Fibroblast of skin of scalp (primary cell): Measurements from ENCODE around the gene FRMD4A.
"Not testable (repeated sequence)": the region's sequence is repeated elsewhere in the genome, so short reads cannot be mapped to it uniquely, and the experiment has no call there.

Source experiments
- DNase-seq: peaks from one replicate; pipeline ENCODE4 v3.0.0-alpha.2; 2013

FRMD4A gene

DNA sequence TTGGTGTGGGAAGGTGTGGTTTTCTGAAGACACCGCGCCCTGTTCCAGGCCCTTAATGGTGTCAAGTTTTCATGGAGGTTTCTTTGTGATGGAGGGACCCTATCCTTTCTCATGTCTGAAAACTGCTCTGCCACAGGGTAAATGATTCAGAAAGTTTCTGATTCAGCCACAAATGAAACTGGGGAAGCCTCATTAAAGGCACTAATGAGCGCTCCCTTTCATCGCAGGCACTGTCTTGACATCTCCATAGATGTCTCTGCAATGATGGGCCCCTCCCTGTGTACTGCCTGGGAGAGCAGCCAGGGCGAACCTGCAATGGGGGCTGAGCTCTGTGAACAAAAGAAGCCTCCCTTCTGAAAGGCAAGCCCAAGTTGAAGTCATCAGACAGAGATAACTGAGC lies 388.7 kb downstream of the FRMD4A start:
- no peak for DNase-seq

DNA sequence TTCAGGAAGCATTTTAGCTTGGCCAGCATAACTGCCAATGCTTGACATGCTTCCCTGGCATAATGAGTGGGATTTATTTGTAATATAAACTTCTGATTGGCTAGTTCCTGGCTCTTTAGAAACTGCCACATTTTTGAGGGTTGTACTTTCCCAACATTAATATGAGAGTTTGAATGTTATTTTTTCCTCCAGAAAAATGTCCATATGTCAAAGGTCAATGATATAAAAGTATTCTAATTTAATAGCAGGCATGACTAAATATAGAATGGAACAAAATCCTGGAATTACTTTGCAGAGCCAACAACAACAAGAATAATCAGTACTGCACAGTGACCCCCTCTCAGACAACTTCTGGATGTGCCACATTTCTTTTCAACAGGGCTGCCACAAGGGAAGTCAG lies 391.3 kb downstream of the FRMD4A start:
- DNase-seq, result peak; percentile 89

- DNase-seq, result peak; percentile 56
Measured at GRCh38 chr10:13938950-13939349, 391.8 kb downstream of the FRMD4A start.

DNA sequence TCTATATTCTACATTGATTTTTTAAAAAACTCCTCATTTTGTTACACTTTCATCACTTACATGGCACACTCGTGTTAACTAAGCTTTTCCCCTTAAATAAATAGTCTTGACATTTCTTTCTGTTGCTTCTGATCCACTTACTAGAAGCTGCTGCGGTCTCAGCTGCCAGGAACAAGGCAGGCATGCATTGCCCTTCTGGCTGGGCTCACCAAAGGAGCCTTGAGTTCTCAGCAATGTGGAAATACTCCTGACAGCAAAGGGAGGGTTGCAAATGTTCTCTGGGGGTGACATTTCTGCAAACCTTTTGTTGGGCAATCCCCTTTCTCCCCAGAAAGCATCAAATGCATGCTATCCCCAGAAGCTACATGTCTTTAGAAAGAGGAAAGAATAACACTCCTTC lies 393.9 kb downstream of the FRMD4A start:
- DNase-seq, result no peak

- no peak for DNase-seq
Measured at GRCh38 chr10:13930120-13930519, 400.6 kb downstream of the FRMD4A start.

GRCh38 chr10:13928451-13928850 lies 402.3 kb downstream of the FRMD4A start:
- DNase-seq, result no peak

DNA sequence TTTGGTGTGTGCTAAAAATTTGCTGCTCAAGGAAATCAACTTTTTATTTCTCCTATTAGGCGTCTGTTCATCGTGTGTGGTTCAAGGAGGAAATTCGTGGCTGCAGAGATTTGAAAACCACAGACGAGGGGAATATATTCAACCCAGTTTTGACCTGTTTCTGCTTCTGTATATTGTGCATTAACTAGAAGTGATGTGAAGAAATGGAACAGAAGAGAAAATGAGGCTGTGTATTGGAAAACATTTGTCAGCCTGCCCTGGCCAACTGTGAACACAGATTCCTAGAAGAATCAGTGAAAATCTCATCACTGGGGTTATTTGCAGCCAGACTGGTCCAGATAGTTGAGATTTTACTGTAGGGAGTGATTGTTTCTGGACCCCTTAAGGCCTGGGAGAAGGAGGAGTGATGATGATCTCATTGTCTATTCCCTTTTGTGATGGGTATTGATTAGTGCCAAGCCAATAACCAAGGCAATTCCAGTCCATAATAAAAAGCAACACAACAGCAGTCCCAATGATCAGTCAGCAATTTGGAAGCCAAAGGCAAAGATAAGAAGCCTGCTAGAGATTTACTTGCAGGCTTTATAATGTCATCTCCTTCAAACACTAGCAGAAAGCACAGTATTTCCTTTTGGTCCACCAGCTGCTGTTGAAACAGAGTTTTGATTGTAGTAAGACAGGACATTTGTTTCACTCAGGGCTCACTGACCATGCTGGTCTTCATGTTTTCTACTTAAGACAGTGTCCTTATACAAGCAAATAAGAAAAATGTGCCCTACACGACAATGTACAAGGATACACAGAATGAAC lies 404.5 kb downstream of the FRMD4A start:
- DNase-seq, result no peak

GRCh38 chr10:13924040-13924725 lies 406.5 kb downstream of the FRMD4A start:
- DNase-seq, result peak; percentile 90

- peak; percentile 84 for DNase-seq
Measured at GRCh38 chr10:13922586-13922985, 408.1 kb downstream of the FRMD4A start.

DNA sequence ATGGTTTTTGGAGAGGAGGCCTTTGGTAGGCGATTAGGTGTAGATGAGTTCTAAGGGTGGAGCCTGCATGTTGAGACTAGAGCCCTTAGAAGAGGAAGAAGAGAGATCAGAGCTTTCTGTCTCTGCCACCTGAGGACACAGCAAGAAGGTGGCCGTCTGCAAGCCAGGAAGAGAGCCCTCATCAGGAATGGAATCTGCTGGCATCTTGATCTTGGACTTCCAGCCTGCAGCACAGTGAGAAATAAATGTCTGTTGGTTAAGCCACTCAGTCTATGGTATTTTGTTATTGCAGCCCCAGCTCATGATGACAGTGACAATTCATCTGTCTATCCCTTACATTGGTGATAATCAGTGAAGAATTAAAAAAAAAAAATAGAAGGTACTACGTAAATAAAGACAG lies 408.8 kb downstream of the FRMD4A start:
- no peak for DNase-seq

DNA sequence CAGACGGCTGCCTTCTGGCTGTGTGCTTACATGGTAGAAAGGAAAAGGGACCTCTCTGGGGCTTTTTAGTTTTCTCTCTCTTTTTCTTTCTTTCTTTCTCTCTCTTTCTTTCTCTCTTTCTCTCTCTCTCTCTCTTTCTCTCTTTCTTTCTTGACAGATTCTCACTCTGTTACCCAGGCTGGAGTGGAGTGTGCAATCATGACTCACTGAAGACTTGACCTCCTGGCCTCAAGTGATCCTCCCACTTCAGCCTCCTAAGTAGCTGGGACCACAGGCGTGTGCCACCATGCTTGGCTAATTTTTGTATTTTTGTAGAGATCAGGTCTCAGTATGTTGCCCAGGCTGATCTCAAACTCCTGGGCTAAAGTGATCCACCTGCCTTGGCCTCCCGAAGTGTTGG lies 409.6 kb downstream of the FRMD4A start:
- DNase-seq, result not testable (repeated sequence)

DNA sequence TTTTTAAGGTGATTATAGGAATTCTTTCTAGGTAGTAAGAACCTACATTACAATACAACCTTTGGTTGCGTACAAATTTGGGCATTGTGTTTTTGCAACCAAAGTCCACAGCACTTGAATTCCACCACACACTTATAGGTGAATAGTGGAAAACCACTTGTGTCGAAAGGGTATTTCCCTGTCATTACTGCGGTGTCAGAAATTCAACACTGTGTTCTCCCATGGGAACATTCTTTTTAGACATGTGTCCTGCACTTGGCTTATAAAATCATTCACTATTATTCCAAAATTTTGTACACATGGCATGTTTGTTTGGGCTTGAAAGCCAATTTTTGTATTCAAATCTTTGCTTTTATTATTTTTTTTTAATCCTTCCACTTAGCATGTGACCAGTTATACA lies 410.3 kb downstream of the FRMD4A start:
- DNase-seq, result no peak

GRCh38 chr10:13920031-13920430 lies 410.7 kb downstream of the FRMD4A start:
- no peak for DNase-seq

DNA sequence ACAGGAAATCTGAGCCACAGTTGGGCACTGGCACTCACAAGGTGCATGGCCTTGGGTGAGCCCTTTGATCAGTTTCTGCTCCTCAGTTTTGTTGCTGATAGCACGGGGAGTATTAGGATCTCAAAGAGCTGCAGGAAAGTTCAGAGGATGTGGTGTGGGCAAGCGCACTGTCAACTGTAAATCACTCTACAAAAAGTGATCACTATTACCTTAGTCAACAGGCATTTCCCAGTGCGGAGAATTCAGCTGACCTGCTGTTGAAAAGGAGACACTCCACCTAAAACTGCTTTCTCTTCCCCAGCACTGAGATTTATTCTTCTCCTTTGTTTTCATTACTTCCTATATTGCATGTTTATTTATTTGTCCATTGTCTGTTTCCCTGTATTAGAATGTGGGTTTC lies 412.9 kb downstream of the FRMD4A start:
- DNase-seq, result no peak

- DNase-seq, result no peak
Measured at GRCh38 chr10:13916384-13916947, 414.3 kb downstream of the FRMD4A start.

DNA sequence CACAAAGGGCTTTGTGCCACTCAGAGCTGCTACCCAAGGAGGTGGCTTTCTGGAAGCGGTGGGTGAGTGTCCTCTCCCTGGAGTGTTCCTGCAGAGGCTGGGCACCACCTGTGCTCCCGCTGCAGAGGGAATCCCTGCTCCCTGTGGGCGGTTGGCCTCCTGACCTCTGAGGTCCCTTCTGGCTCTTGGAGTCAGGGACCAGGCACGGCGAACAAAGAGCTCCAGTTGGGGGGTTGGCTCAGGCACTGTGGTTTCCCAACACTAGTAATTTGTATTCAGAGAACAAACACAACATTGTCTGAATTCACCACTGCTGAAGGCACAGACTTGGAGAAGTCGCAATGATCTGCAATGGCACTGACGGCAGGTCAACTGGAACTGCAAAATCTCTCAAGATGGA lies 415.0 kb downstream of the FRMD4A start:
- DNase-seq, result no peak

DNA sequence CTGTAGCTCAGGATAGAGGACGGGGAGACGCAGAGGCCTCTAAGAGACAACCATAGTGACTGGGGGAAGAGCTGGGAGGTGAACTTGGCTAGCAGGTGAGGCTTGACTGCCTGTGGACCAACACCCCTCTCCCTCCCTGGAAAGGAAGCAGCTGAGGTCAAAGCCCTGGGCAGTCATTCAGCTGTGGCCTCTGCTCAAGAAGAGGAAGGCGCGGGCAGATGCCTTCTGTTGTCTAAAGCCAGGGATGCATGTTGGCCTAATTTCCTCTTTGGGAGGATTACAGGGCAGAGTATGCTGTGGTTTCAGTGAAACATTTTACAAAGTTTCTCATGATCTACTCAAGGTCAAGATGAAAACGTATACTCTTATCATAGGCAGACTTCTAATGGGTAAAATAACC lies 416.8 kb downstream of the FRMD4A start:
- DNase-seq, result no peak

GRCh38 chr10:13911821-13912520 lies 418.8 kb downstream of the FRMD4A start:
- DNase-seq, result no peak

- DNase-seq, result no peak
Measured at GRCh38 chr10:13909516-13910258, 421.0 kb downstream of the FRMD4A start.

DNA sequence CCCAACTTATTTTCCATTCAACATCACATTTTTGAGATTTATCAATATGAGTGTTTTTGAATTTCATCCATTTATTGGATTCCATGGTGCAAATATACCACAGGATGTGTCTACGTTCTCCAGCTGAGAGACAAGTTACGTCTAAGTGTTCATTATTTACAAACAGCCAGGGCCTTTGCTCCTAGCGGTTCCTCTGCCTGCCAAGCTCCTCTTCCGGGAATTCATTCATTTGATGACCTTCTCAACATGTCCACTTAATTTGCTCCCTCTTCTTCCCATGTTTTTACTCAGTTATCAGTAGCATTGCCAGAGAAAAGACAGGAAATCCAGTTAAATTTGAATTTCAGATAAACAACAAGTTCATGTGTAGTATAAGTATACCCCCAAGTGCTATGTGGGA lies 422.2 kb downstream of the FRMD4A start:
- DNase-seq, result no peak

DNA sequence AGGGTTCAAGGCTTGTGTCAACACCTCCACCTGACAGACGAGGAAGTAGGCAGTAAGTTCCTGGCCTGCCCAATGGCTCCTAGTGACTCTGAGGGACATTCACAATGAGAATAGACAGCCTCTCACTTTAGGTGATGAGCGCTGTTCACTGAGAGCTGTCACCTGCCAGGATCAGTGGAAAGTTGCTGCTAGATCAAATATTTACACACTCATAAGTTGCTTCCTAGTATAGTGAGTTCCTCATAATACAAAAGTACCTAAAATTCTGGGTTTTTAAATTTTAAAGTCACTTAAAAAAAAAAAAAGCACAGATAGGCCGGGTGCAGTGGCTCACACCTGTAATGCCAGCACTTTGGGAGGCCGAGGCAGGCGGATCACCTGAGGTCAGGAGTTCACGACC lies 423.2 kb downstream of the FRMD4A start:
- no peak for DNase-seq

- no peak for DNase-seq
Measured at GRCh38 chr10:13905281-13905680, 425.4 kb downstream of the FRMD4A start.

DNA sequence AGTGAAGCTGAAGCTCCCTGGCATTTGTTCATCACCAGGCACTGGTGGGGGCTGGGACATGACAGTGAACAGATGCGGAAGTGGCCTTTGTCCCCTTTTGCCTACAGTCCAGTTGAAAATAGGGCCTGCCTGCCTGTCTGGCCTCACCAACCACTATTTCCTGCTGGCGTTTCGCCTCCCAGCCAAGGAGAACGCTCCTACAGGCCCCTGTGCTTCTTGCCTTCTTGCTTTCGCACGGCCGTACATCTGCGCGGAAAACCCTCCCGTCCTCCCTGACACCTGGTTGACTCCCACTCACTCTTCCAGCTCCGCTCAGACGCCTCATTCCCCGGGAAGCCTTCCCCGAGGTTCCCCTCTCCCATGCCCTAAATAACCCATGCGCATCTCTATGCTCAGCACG lies 426.7 kb downstream of the FRMD4A start:
- DNase-seq, result no peak
